GM15510 (cell line): ENCODE data around the gene PRPF38A.
A peak's percentile ranks its signal among the peaks of the same experiment; 100 is the strongest.

ENCODE experiments used
- POLR2A ChIP-seq: IDR thresholded peaks from 3 replicates; pipeline ENCODE4 v1.6.1; 2011; ENCODE audit warnings: borderline replicate concordance; ENCODE audit not compliant: insufficient read length; ENCODE audit errors: extremely low read depth

Gene PRPF38A, protein sequence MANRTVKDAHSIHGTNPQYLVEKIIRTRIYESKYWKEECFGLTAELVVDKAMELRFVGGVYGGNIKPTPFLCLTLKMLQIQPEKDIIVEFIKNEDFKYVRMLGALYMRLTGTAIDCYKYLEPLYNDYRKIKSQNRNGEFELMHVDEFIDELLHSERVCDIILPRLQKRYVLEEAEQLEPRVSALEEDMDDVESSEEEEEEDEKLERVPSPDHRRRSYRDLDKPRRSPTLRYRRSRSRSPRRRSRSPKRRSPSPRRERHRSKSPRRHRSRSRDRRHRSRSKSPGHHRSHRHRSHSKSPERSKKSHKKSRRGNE

DNA sequence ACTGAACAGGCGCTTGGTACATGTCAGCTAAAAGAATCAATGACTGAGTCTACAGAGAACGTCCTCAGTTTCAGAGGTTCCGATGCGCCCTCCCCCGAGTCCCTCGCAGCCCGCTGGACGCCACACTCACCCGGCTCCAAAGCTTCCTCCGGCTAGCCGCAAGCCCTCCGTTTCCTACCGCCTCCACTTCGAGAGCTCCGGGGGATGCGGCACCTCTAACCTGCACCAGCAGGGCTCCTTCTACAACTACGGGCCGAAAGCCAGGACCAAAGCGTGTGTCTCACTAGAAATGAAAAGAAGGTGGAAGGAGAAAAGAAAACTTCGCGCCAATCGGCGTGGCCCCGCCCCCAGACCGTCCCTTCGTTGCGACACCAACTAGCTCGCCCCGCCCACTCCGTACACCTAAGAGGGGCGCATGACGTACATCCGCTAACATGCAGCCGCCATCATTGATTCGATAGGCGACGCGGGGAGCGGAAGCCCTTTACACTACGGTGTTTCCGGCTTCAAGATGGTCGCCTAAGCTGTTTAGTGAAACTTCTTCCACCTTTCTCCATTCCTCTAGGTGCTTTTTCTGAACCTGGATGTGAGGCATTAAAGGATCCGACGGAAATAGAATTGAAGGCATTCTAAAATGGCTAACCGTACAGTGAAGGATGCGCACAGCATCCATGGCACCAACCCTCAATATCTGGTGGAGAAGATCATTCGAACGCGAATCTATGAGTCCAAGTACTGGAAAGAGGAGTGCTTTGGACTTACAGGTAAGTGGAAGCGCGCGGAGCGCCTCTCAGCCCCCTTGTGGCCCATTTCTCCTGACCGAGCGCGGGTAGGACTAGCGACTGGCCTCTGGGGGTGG, at the start of gene PRPF38A, which contains the start of gene ORC1:
PRPF38A (plus strand) TSS at position 487 of the 859 bp plus-strand sequence; CDS start at position 635, 148 bp downstream.
ORC1 (minus strand) TSS at position 308 of the 859 bp plus-strand sequence. CDS start 2,200 bp downstream, outside the sequence.
- TF ChIP-seq POLR2A = peak; percentile 84

DNA sequence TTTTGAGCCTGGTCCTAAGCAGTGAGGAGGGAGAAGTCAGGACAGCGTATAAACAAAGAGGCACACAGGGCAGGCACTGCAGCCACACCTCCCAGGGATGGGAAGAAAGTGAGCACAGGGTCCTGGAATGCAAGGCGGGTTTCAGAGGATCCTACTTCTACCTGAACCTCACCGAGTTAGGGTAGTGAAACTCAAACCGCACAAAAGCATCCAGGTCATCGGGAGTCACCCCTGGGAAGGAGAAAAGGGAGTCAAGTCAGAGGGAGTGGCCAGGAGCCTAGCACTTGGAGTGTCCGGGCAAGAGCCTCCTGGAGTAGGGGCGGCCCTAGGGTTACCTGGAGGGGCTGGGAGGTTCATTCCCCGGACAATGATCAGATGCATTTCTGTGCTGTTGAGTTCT, 49.0 kb upstream of the PRPF38A start:
- TF ChIP-seq POLR2A = no peak

DNA sequence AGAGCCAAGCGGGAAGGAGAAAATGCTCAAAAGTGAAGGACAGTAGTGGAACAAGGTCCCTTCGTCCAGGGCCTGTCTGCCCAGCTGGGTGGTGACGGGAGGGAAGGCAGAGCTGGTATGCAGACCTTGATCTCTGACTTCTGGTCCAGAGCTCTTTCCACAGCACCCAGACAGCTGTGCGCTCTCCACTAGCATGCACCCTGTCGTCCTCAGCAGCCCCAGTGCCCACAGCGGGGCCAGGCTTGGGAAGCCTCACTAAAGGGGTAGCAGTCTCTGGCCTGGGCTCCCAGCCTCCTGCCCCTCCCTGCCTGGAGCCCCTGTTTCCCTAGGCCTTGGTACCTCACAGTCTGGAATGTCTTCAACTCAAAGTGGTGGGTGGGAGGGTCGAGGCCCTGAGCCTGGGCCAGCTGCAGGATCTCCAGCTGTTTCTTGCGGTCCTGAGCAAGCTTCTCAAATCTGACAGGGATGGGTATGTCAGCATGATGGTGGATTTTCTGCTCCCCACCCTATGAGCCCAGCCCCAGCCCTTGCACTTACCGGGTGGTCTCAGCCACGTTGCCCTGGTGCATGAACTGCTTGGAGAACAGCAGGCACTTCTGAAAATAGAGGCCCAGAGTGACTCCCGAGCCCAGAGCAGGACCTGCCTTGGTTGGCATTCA, 48.4 kb upstream of the PRPF38A start:
- TF ChIP-seq POLR2A = no peak

DNA sequence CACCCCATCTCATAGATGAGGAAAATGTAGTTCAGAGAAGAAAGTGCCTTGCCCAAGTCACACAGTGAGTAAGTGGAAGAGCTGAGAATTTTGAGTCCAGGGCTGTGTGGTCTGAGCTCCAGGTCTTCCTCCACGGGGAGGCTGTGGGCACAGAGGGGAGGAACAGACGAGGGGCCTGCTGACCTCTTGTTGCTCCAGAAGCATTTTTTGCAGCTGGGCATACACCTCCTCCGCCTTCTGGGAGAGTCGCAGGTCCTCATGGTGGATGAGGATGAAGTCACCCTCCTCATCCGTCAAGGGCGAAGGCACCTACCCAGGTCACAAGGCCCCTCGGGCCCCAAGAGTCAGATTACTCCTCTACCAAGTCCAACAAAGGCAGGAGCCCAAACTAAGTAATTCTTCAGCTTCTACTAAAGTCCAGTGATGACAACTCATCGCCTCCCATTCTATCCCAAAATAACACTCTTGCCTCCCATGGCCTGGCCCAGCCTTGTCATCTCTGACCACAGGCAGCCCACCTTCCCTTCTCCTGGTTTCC, 47.5 kb upstream of the PRPF38A start:
- TF ChIP-seq POLR2A = no peak

DNA sequence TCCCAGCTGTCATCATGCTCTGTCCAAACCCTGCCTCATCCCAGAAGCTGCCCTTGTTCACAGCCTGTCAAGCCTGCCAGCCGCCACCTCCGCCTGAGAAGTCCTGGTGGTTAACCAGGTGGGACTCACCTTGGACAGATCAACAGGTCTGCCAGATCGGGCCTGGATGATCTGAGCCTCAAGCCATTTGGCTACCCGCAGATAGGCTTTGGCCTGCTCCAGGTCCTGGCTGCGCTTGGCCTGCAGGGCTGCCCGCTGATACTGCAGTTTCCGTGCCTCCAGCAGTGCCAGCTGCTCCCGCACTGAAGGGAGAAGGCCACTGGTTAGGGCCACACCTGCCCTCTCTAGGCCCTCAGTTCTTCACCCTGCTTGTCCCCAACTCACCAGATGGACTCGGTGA, 47.0 kb upstream of the PRPF38A start:
- TF ChIP-seq POLR2A = no peak

DNA sequence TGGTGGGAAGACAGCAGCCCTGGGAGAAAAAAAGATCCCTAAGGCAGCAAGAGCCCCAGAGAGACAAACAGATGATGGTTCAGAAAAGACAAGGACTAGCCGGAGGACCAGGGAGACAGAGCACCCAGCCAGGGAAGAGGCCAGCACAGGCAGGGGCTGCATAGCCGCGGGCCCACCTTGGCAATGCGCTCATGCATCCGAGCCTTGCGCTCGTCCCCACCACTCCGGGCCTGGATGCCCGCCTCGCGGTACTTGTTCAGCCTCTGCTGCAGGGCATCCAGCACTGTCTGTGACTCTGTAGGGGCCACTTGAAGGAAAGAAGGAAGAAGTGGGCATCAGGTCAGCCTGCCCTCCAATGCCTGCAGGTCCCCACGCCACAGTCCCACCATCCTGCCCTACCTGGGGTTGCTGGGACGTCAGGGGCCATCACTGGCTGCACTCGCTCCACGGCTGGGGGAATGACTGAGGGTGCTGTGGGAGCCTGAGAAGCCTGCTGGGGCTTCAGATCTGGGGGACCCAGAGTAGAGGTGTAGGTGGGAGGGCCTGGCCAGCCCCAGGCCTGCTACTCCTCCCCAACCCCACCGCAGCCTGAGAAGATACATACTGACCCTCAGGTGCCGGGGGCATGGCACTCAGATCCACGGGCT, 45.4 kb upstream of the PRPF38A start:
- TF ChIP-seq POLR2A = no peak

DNA sequence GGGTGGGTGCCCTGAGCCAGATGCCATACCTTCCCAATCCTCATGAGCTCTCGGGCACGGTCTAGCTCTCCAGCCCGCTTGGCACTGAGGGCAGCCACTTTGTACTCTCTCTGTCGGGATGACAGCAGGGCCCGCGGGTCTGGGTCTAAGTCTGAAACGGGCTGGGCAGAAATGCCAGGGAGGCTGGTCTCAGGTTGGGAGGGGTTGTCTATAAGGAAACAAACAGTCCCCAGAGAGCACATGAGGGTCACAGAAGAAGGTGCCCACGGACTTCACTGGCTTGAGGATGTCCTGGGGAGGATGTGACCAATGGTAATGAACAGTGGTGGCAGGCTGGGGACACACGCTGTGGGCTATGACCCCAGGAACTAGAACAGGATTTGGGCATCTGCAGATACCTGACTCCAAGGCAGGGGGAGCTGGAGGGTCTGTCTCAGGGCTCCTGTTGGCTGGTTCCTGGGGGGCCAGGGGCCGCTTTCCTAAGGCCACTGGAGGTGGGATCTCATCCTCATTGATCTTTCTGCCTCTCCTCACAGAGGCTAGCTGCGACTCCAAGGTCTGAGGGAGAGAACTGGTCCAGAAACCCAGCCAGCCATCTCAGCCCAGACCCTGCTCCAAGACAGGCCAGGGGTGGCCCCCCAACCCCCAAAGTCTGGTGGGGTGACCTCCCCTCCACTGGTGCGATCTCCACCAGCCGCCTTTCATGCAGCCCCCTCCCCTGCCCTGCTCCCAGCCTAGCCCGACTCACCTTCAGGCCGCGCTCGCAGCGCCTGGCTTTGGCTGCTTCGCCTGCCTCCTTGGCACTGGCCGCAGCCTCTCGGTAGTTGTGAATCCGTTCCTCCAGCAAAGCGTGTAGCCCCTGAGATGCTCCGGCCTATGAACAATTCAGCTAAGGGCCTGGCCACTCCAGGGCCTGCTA, 44.5 kb upstream of the PRPF38A start:
- no peak for TF ChIP-seq POLR2A

DNA sequence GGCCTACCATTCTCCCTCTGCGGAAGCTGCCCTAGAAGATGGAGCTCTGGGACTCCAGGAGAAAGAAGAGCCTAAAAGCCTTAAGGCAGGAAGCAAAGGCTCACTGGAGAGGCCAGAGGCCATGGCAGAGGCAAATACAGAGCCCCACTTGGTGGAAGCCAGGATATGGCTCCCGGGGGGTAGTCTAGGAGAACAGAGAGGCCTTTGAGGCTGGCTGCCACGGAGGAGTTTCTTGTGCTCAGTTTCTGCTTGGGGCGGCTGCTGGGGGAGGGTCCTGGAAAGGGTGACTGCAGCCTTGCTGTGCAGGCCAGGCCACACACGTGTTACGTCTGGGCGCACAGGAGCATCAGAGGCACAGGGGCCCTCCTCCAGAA, 43.8 kb upstream of the PRPF38A start:
- no peak for TF ChIP-seq POLR2A

DNA sequence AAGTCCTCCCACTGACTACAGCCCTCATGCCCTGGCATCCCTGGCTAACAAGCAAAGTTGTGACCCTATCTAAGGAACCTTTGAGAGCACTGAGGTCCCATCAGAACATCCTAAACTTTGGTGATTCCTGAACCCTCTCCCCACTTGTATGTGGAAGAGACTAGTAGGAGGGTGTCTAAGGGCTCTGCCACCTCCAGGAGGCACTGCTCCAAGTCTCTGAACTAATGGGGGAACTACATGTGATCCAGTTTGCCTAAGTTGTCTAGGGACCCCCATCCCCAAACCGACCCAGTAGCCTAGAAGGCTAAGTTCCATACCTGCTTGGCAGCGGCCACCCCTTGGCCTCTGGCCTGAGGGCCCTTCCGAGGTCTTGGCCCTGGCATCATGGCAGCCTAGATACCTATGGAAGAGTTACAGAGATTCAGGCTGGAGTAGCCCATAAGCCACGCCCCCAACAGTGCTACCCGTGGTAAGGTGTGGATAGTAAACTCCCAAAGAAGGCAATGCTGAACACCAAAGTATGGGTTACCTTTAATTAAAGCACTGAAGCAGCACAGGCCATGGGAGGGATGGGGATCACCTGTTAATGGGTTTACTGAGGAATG, 40.1 kb upstream of the PRPF38A start:
- TF ChIP-seq POLR2A = no peak

DNA sequence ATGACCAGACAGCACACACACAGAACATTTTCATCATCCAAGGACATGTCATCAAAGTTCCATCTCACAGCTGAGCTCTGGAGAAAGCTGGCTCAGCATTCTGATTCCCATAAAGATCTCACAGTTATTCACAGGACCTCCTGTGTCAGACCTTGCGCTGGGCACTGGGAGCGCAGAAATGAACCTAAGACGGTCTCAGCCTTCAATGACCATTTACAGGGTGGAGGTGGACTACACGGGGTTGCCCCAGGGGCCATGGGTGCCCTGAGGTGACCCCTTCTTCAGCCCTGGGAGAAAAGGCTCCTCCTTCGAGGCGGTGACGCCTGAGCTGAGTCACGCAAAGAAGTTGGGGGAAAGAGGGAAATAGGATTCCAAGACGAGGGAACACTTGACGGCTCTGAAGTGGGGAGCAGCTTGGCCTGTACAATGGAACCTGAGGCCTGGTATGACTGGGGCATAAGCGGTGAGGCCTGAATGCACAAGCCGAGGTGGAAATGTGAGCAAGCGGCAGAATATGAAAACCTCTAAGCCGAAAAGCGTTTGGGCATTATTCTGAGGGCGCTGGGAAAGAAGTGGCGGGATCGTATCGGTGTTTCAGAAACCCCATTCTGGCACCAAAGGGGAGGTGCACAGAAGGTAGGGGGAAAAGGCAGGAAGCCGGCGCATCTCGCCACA, 39.2 kb upstream of the PRPF38A start:
- no peak for TF ChIP-seq POLR2A

DNA sequence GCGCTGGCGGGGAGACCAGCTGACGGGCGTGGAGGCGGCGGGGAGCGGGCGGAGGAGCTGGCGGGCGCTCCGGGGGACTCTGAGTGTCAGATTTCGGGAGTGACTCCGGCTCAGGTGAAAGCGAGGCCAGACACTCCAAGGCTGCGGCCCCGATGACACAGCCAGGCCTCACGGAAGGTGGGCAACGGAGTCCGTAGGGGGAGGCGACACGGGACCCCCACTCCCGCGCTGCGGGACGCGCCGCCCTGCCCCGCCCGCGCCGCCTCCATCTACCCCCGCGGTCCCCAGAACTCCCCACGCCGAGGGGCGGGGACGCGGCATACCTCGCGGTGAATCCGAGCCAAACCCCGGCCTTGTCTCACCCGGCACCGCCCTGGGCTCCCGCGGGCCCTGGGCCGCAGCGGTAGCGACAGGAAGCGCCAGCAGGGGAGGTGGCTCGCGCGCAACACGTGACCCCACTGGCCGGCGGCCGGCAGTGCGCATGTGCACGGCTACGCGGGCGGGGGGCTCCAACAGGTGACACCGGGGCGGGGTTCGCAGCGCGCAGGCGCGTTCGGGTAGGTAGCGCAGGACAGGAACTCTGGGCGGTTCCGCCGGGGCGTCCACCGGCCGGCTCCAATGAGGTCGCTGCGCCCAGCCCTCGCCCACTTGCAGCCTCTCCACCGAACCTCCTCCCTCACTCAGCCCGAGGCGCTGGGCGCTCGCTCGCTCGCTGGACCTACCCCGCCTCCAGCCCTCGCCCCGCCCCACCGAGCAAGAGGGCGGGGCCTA, 38.5 kb upstream of the PRPF38A start, which contains the start of gene CC2D1B:
CC2D1B (minus strand) TSS at position 460 of the 771 bp plus-strand sequence. CDS start 1,585 bp downstream, outside the sequence.
- peak; percentile 99 for TF ChIP-seq POLR2A

DNA sequence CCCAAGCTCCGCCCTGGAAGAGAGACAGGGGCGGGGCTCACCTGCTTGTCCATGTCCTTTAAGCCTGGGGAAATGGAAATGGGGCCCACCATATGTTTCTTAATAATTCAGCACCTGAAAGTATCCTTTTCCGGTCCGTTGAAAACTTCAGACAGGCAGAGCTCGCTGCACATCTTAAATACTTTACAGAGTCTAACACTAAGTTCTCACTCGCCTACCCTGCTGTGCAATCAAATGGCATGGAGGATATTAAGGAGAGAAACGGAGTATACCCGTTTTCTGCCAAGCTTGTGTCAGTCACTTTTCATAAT, 37.9 kb upstream of the PRPF38A start:
- TF ChIP-seq POLR2A = no peak
